CD14-positive monocyte (primary cell): ENCODE measurements around the gene P4HB. TPM values are rescaled to one million over a fixed set of nuclear protein-coding genes. Genes with fewer than 3 reads are reported as not detected.

Experiments used
- DNase-seq, 3 donors: peaks; one replicate each; pipeline ENCODE4 v3.0.0-alpha.2; 2011 to 2022
- H2AFZ ChIP-seq: 2 replicates; pipeline ENCODE4 v1.6.0; 2012; ENCODE audit warnings: mild to moderate bottlenecking, low read depth, low read length, inconsistent platforms; ENCODE audit not compliant: insufficient read depth, poor library complexity, severe bottlenecking
- H3K27ac ChIP-seq, 2 donors: 1 replicate in 1 of 2; 2 replicates in 1 of 2; pipeline ENCODE4 v1.5.1; 2012 to 2013; ENCODE audit warnings: low read length in 2 of 2, control low read depth in 1 of 2, inconsistent platforms in 1 of 2, low read depth in 1 of 2, mild to moderate bottlenecking in 1 of 2
- H3K27me3 ChIP-seq, 2 donors: one replicate each; pipeline versions ENCODE4 v1.6.0 to v1.6.1; 2011 to 2013; ENCODE audit warnings: low read length in 2 of 2; ENCODE audit not compliant: control insufficient read depth in 2 of 2, insufficient read depth in 2 of 2
- H3K36me3 ChIP-seq, 2 donors: replicated peaks in 1 of 2; 1 replicate in 1 of 2; 2 replicates in 1 of 2; pipeline versions ENCODE4 v1.5.1 to v1.6.1; 2012 to 2013; ENCODE audit warnings: low read length in 2 of 2, control low read depth in 1 of 2, inconsistent platforms in 1 of 2, mild to moderate bottlenecking in 1 of 2; ENCODE audit not compliant: insufficient read depth in 2 of 2, control insufficient read depth in 1 of 2
- H3K4me1 ChIP-seq, 2 donors: 1 replicate in 1 of 2; 2 replicates in 1 of 2; pipeline versions ENCODE4 v1.5.1 to v1.6.1; 2012 to 2013; ENCODE audit warnings: low read length in 2 of 2, control low read depth in 1 of 2, inconsistent platforms in 1 of 2, mild to moderate bottlenecking in 1 of 2, moderate library complexity in 1 of 2; ENCODE audit not compliant: insufficient read depth in 2 of 2, control insufficient read depth in 1 of 2
- H3K4me2 ChIP-seq: replicated peaks from 2 replicates; pipeline ENCODE3; 2012; ENCODE audit warnings: low read length, moderate library complexity, mild to moderate bottlenecking; ENCODE audit not compliant: poor library complexity, severe bottlenecking; ENCODE audit errors: extremely low read depth
- H3K4me3 ChIP-seq, 3 experiments: fragments of 200-600 bp in 1 of 3; sonication (generic) in 1 of 3; replicated peaks in 1 of 3; 1 replicate in 2 of 3; 2 replicates in 1 of 3; pipeline ENCODE4 v1.5.1; 2011 to 2013; ENCODE audit warnings: low read length in 3 of 3, mild to moderate bottlenecking in 3 of 3, control low read depth in 2 of 3, low read depth in 2 of 3, inconsistent platforms in 1 of 3, moderate library complexity in 1 of 3
- H3K79me2 ChIP-seq: 2 replicates; pipeline ENCODE4 v1.6.0; 2012; ENCODE audit warnings: mild to moderate bottlenecking, control low read depth, inconsistent platforms, low read length, moderate library complexity; ENCODE audit not compliant: insufficient read depth
- H3K9ac ChIP-seq: 2 replicates; pipeline ENCODE4 v1.6.0; 2017; ENCODE audit warnings: low read length, mild to moderate bottlenecking; ENCODE audit not compliant: insufficient read depth, poor library complexity, severe bottlenecking
- H3K9me3 ChIP-seq, 2 donors: replicated peaks in 1 of 2; 1 replicate in 1 of 2; 2 replicates in 1 of 2; pipeline versions ENCODE4 v1.5.1 to v1.6.1; 2012 to 2013; ENCODE audit warnings: low read length in 2 of 2, control low read depth in 1 of 2; ENCODE audit not compliant: control insufficient read depth in 1 of 2, insufficient read depth in 1 of 2
- H4K20me1 ChIP-seq: 2 replicates; pipeline ENCODE4 v1.6.0; 2012; ENCODE audit warnings: mild to moderate bottlenecking, low read length, control low read depth, moderate library complexity; ENCODE audit not compliant: insufficient read depth
- H3K27ac Mint-ChIP-seq, 7 donors: one replicate each; pipeline ENCODE4 v1.8.0; 2020; ENCODE audit warnings: mild to moderate bottlenecking in 7 of 7, mixed read lengths in 7 of 7, moderate library complexity in 6 of 7, inconsistent platforms in 2 of 7
- H3K27me3 Mint-ChIP-seq, 3 donors: one replicate each; pipeline ENCODE4 v1.8.0; 2021 to 2022; ENCODE audit warnings: low read depth in 3 of 3, mild to moderate bottlenecking in 3 of 3, mixed read lengths in 3 of 3, moderate library complexity in 3 of 3, inconsistent platforms in 1 of 3
- H3K36me3 Mint-ChIP-seq, 2 donors: one replicate each; pipeline ENCODE4 v1.8.0; 2020; ENCODE audit warnings: mixed read lengths in 2 of 2, inconsistent platforms in 1 of 2, mild to moderate bottlenecking in 1 of 2
- H3K4me1 Mint-ChIP-seq: one replicate; pipeline ENCODE4 v1.8.0; 2020; ENCODE audit warnings: mild to moderate bottlenecking, mixed read lengths
- H3K4me3 Mint-ChIP-seq, 2 donors: one replicate each; pipeline ENCODE4 v1.8.0; 2020; ENCODE audit warnings: mild to moderate bottlenecking in 2 of 2, mixed read lengths in 2 of 2, moderate library complexity in 1 of 2
- H3K9me3 Mint-ChIP-seq, 7 donors: one replicate each; pipeline ENCODE4 v1.8.0; 2020 to 2022; ENCODE audit warnings: mixed read lengths in 7 of 7, mild to moderate bottlenecking in 6 of 7, moderate library complexity in 6 of 7, inconsistent platforms in 2 of 7
- WGBS: methylation state at CpG from one replicate; pipeline ENCODE4 v1.1.5; 2013; ENCODE audit warnings: missing lambda C conversion rate; ENCODE audit not compliant: insufficient coverage; 5-methylcytosine and 5-hydroxymethylcytosine counted together
- intact Hi-C, 2 donors: fragments of 100-400 bp; cut with micrococcal nuclease; formaldehyde crosslinking; loops; one replicate each; pipeline versions ENCODE4 v1.15.0 to v1.15.1; 2023
- polyA plus RNA-seq, 3 donors: library from polyadenylated mRNA; depleted of rRNA in 1 of 3; unstranded in 2 of 3; stranded (reverse) in 1 of 3; fragments of 300-500 nt in 2 of 3; fragments of >200 nt in 1 of 3; fragmentation: Illumina TruSeq in 2 of 3; gene quantifications; 1 replicate in 2 of 3; 2 replicates in 1 of 3; pipeline ENCODE4 v1.2.3, GENCODE V29; 2012 to 2021
- TF ChIP-seq, protein P1 (sequence below): fragments of 200-600 bp; IDR thresholded peaks from one replicate; pipeline ENCODE4 v1.8.0; 2022; ENCODE audit warnings: antibody characterized with exemption, mild to moderate bottlenecking

P4HB gene
- polyA plus RNA-seq, 3 donors: 108 to 297 (median 291) TPM

DNA sequence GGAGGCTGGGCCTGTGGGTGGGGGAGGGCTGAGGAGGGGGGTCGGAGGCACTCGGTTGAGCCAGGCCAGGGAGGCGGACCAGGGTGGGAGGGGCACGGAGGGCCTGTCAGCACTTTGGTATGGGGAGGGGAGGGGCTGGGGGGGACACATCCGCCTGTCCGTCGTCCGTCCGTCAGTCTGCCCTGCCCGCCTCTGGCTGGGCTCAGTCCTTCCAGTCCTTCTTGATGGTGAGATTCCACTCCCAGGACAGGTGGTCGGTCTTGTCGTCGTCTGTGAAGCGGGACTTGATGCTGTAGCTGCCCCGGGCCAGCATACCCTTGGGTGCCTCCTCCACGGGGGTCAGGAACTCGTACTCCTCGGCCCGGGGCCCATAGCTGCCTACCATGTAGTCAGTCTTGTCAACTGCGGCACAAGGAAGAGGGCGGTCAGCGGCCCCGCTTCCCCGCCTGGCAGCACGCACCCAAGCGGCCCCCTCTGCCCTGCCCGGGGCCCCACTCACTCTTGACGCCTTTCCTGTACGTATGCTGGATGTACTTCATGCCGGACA, 8.4 kb upstream of the P4HB start:
- Mint-ChIP-seq H3K4me3 (no peak overlapping the region), H3K36me3 (peaks cover 15 to 30% of the 10 kb centered on the region in 2 donors), H3K4me1 (peaks cover 32% of the 10 kb centered on the region), H3K9me3 (no peaks in the 10 kb centered on the region), H3K27me3 (no peaks in the 10 kb centered on the region), H3K27ac (peak overlapping the region in 5 of 7 donors; percentile 60 to 95 (median 74))
- intact Hi-C loops: loop anchor here in 1 of 2 donors (10.0 kb wide), 1 partner anchor 46 kb away; the partner anchor contains the start of genes PCYT2 and SIRT7
- TF ChIP-seq, protein P1, sequence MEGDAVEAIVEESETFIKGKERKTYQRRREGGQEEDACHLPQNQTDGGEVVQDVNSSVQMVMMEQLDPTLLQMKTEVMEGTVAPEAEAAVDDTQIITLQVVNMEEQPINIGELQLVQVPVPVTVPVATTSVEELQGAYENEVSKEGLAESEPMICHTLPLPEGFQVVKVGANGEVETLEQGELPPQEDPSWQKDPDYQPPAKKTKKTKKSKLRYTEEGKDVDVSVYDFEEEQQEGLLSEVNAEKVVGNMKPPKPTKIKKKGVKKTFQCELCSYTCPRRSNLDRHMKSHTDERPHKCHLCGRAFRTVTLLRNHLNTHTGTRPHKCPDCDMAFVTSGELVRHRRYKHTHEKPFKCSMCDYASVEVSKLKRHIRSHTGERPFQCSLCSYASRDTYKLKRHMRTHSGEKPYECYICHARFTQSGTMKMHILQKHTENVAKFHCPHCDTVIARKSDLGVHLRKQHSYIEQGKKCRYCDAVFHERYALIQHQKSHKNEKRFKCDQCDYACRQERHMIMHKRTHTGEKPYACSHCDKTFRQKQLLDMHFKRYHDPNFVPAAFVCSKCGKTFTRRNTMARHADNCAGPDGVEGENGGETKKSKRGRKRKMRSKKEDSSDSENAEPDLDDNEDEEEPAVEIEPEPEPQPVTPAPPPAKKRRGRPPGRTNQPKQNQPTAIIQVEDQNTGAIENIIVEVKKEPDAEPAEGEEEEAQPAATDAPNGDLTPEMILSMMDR: no peak
- Histone ChIP-seq H2AFZ (no peak overlapping the region), H3K27ac (peak overlapping the region in 1 of 2 donors; percentile 93), H3K4me2 (peak overlapping the region; percentile 90), H3K9me3 (no peaks in the 10 kb centered on the region), H3K4me1 (peaks cover 34 to 53% of the 10 kb centered on the region in 2 donors), H3K9ac (no peak overlapping the region), H3K27me3 (no peaks in the 10 kb centered on the region), H3K79me2 (peaks cover 71% of the 10 kb centered on the region), H4K20me1 (peaks cover 61% of the 10 kb centered on the region), H3K4me3 (peak overlapping the region in 1 of 3 experiments; percentile 98), H3K36me3 (peaks cover 23 to 24% of the 10 kb centered on the region in 2 donors)
- 82% methylated on average over 30 of the region's 30 CpGs for WGBS
- DNase-seq: no peak

DNA sequence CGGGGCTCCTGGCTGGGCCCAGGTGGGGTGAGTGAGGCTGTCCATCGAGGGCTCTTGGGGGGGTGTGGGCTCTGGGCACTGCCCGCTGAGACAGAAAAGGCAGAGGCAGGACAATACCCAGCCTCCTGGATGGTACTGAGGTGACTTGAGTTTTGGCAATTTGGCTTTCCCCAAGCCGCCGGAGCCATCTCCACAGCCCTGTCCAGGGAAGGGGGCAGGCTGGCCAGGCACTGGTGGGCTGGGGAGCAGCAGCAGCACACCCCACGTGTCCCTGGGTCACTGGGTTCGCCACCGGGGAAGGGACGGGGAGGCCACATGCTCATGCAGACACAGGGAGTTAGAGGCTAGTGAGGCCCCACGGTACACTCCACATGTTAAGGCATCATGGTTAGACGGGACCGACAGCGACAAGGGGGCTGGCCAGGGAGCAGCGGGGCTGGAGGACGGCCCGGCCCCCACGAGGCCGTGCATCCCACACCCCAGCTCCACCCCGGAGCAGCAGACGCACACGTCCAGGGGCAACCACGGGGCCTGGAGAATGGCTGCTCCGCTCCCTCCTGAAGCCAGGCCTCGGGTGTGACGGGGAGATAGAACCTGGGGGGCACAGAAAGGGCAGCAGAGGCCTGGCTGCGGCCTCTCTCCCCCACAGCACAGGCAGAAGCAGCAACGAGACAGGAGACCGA, 7.8 kb upstream of the P4HB start:
- peaks cover 77% of the 10 kb centered on the region for H3K79me2 ChIP-seq

More for the DNA sequence above, 7.8 kb upstream of the P4HB start:
- WGBS: 84% methylated on average over 21 of the region's 28 CpGs
- Mint-ChIP-seq H3K4me3 (no peak overlapping the region), H3K27me3 (no peaks in the 10 kb centered on the region), H3K36me3 (peaks cover 20 to 34% of the 10 kb centered on the region in 2 donors), H3K9me3 (no peaks in the 10 kb centered on the region), H3K4me1 (peaks cover 35% of the 10 kb centered on the region), H3K27ac (peak overlapping the region in 2 of 7 donors; percentile 3 to 36)
- Histone ChIP-seq H3K4me2 (no peak overlapping the region), H3K9me3 (no peaks in the 10 kb centered on the region), H3K36me3 (peaks cover 23 to 24% of the 10 kb centered on the region in 2 donors), H3K27ac (peak overlapping the region in 1 of 2 donors; percentile 31), H3K9ac (no peak overlapping the region), H2AFZ (no peak overlapping the region), H3K27me3 (no peaks in the 10 kb centered on the region), H4K20me1 (peaks cover 61% of the 10 kb centered on the region), H3K4me1 (peaks cover 34 to 54% of the 10 kb centered on the region in 2 donors), H3K4me3 (no peak overlapping the region)
- intact Hi-C loops: loop anchor here in 1 of 2 donors (10.0 kb wide), 1 partner anchor 47 kb away; the partner anchor contains the start of genes PCYT2 and SIRT7
- DNase-seq: no peak
- TF ChIP-seq, protein P1: no peak
